IgD-negative memory B cell (primary cell): Measurements from ENCODE around the gene HMOX2. TPM values are rescaled to one million over a fixed set of nuclear protein-coding genes. Genes with fewer than 3 reads are reported as not detected.
A peak's percentile ranks its signal among the peaks of the same experiment; 100 is the strongest.

Experiments
- H3K27ac Mint-ChIP-seq, 3 donors: one replicate each; pipeline ENCODE4 v1.8.0; 2020 to 2022; ENCODE audit warnings: mild to moderate bottlenecking in 3 of 3, mixed read lengths in 3 of 3, moderate library complexity in 1 of 3
- H3K27me3 Mint-ChIP-seq: one replicate; pipeline ENCODE4 v1.8.0; 2021; ENCODE audit warnings: mixed read lengths
- H3K36me3 Mint-ChIP-seq: one replicate; pipeline ENCODE4 v1.8.0; 2020; ENCODE audit warnings: mild to moderate bottlenecking, mixed read lengths
- H3K4me1 Mint-ChIP-seq, 3 donors: one replicate each; pipeline ENCODE4 v1.8.0; 2020 to 2022; ENCODE audit warnings: mixed read lengths in 3 of 3, mild to moderate bottlenecking in 1 of 3
- H3K4me3 Mint-ChIP-seq, 4 donors: one replicate each; pipeline ENCODE4 v1.8.0; 2020 to 2022; ENCODE audit warnings: mild to moderate bottlenecking in 4 of 4, mixed read lengths in 4 of 4, moderate library complexity in 3 of 4
- H3K9me3 Mint-ChIP-seq, 3 donors: one replicate each; pipeline ENCODE4 v1.8.0; 2020 to 2021; ENCODE audit warnings: mixed read lengths in 3 of 3, mild to moderate bottlenecking in 1 of 3
- polyA plus RNA-seq: library from polyadenylated mRNA; unstranded; fragments of 300-500 nt; fragmentation: Illumina TruSeq; gene quantifications from one replicate; pipeline ENCODE4 v1.2.3, GENCODE V29; 2021

The HMOX2 gene
- polyA plus RNA-seq, 1 donor from 2014 or later = 75.9 TPM

- Mint-ChIP-seq H3K36me3 (peaks cover 2% of the 10 kb centered on the region), H3K4me1 (peaks cover 0 to 2% (median 0%) of the 10 kb centered on the region in 3 donors), H3K27ac (peak overlapping the region in 1 of 3 donors; percentile 53), H3K9me3 (no peaks in the 10 kb centered on the region), H3K27me3 (no peaks in the 10 kb centered on the region), H3K4me3 (no peak overlapping the region)
Measured at GRCh38 chr16:4454623-4455022, 21.6 kb upstream of the HMOX2 start.

DNA sequence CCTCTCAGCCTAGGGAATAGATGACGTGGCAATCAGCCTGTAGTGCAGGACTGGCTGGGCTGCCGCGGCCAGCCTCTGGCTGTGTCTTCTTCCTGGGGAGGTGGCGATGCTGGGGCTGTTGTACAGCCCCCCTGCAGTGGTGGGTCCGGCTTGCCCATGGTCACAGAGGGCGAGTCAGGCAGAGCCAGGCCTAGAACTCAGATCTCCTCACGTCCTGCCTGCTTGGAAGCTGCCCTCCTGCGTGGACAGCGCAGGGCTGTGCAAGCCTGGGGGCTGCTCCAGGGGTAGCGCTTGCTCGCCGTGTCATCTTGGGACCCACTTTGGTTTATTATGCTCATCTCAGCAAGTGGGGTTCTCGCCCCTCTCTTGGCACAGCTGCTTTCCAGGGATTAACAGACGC, 21.1 kb upstream of the HMOX2 start:
- peaks cover 0 to 2% (median 0%) of the 10 kb centered on the region in 3 donors for H3K4me1 Mint-ChIP-seq
- H3K27me3 Mint-ChIP-seq = no peaks in the 10 kb centered on the region
- H3K9me3 Mint-ChIP-seq = no peaks in the 10 kb centered on the region
- no peak overlapping the region for H3K27ac Mint-ChIP-seq
- H3K36me3 Mint-ChIP-seq = peaks cover 4% of the 10 kb centered on the region
- H3K4me3 Mint-ChIP-seq = no peak overlapping the region

DNA sequence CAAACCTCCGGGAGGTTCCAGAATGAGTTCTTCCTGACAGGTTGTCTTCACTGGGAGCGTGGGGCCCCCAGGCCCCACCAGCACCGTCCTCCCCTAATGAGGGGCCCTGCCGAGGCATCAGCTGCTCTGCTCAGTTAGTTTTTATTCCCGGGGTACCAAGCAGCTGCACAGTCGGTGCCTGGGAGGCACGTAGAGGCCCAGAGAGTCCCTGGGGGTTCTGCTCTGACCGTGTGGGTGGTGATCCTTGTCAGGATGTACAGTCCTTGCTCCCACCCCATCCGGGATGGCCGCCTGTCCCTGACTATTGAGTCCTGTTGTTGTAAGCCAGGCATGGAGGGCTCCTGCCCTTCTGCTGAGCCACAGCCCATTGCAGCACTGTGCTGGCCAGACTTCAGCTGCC, 20.2 kb upstream of the HMOX2 start:
- Mint-ChIP-seq H3K9me3 (no peaks in the 10 kb centered on the region), H3K36me3 (peaks cover 5% of the 10 kb centered on the region), H3K27me3 (no peaks in the 10 kb centered on the region), H3K4me1 (peaks cover 0 to 2% (median 0%) of the 10 kb centered on the region in 3 donors), H3K27ac (no peak overlapping the region), H3K4me3 (no peak overlapping the region)

DNA sequence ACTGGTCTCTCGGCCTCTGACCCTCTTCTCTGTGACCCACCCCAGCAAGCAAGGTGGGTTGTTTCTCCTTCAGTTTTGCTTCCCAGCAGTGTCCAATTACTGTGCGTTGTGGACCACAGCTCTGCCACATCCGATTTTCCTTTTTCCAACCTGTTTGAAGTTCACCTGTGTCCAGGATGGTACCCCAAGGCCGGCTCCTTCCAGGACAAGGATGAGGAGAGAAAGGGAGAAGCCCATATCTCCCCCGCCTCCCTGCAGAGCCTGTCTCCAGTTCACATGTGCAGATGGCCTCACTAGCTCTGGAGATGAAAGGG, 15.3 kb upstream of the HMOX2 start:
- H3K27me3 Mint-ChIP-seq = no peaks in the 10 kb centered on the region
- peak overlapping the region in 1 of 3 donors; percentile 23 for H3K27ac Mint-ChIP-seq
- peaks cover 0 to 2% (median 2%) of the 10 kb centered on the region in 3 donors for H3K4me1 Mint-ChIP-seq
- peaks cover 7% of the 10 kb centered on the region for H3K36me3 Mint-ChIP-seq
- no peaks in the 10 kb centered on the region for H3K9me3 Mint-ChIP-seq
- H3K4me3 Mint-ChIP-seq = no peak overlapping the region

DNA sequence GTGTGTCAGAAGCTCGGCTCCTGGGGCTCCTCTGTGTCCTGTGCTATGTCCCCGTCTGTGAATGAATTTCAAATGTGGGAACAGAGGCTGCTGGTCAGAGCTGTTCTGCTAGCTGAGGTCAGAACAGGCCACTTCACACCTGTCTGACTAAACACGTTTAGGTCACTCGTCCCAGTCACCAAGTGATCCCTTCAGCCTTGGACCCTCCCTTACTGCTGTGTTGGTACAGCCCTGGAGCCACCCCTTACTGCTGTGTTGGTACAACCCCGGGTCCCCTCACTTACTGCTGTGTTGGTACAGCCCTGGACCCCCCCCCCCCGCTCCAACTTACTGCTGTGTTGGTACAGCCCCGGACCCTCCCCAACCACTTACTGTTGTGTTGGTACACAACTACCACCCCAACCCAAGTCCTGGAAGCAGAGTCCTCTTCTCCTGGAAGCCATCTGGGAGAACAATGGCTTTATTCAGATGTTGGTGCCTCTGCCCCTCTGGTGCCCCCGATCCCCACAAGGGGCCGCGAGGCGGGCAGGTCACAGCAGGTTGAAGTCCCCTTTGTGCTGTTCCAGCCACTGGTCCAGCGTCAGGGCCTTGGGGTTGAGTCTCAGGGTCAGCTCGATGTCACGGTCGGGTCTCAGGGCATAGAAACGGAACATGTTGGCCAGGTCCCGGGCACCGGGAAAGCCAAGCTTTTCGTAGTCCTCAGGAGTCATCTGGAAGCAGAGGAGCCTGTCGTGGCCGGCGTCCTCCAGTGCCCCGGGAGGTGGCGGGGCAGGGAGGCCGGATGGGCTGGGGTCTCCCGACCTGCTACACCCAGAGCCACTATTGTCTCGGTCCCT, 14.7 kb upstream of the HMOX2 start:
- Mint-ChIP-seq H3K27ac (peak overlapping the region in 1 of 3 donors; percentile 23), H3K27me3 (no peaks in the 10 kb centered on the region), H3K9me3 (no peaks in the 10 kb centered on the region), H3K4me3 (no peak overlapping the region), H3K4me1 (peaks cover 0 to 2% (median 2%) of the 10 kb centered on the region in 3 donors), H3K36me3 (peaks cover 7% of the 10 kb centered on the region)

- Mint-ChIP-seq H3K4me1 (peaks cover 0 to 2% (median 2%) of the 10 kb centered on the region in 3 donors), H3K27me3 (no peaks in the 10 kb centered on the region), H3K9me3 (no peaks in the 10 kb centered on the region), H3K36me3 (peaks cover 8% of the 10 kb centered on the region), H3K27ac (no peak overlapping the region), H3K4me3 (no peak overlapping the region)
Measured at GRCh38 chr16:4463522-4464163, 12.6 kb upstream of the HMOX2 start.

DNA sequence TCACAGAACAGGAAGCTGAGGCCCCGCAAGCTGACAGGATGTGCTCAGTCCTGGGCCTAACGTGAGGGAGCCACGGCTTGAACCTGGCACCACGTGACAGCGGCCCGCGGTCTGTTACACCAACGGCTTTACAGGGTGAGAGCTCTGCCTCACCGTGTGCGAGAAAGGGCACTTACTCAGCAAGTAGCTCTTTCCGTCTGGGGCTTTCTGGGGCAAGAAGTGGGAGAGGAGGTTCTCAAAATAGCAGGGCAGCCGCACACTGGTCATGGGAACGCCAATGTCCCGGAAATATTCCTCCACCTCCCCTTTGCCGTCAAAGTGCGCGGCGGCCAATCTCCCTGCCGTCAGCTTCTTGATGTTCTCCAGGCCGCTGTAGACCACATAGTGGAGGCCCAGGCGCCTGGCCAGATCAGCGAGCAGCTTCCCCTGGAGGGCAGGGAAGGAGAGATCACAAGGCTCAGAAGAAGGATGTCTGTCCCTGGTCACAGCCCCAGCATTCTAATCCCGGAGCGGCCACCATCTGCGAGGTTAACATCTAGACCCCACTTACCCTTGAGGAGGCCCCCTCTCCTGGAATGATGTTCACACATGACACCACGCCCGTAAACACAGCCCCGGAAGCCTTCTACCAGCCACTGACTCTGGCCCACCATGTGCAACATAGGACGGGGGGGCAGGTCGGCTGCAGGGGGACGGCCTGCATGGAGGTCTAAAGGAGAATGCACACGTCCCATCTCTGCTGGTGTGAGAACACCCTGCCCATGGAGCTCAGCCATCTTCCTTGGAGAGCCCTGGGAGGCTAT, 10.0 kb upstream of the HMOX2 start:
- Mint-ChIP-seq H3K4me3 (no peak overlapping the region), H3K36me3 (peaks cover 5% of the 10 kb centered on the region), H3K9me3 (no peaks in the 10 kb centered on the region), H3K4me1 (peaks cover 0 to 2% (median 0%) of the 10 kb centered on the region in 3 donors), H3K27ac (peak overlapping the region in 2 of 3 donors; percentile 18 to 31), H3K27me3 (no peaks in the 10 kb centered on the region)

GRCh38 chr16:4467916-4468315, 8.3 kb upstream of the HMOX2 start:
- Mint-ChIP-seq H3K27ac (no peak overlapping the region), H3K36me3 (peaks cover 5% of the 10 kb centered on the region), H3K9me3 (no peaks in the 10 kb centered on the region), H3K4me3 (no peak overlapping the region), H3K4me1 (peaks cover 2 to 5% (median 4%) of the 10 kb centered on the region in 3 donors), H3K27me3 (no peaks in the 10 kb centered on the region)

DNA sequence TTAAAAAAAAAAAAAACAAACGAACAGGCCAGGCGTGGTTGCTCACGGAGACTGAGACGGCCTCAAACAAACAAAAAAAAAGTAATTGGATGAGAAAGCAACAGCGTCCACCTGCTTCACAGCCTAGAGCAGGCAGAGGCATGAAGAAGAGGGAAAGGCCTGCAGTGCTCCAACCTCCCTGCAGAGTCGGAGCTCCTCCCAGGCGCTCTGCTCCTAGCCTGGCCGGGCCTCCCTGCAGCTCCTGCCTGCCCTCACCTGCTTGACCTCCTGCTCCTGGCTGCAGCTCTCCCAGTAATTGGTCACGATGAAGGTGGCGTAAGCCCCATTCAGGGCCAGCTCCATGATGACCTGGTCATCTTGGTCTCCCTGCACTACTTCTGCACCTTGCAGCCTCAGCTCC, 7.2 kb upstream of the HMOX2 start:
- peaks cover 6 to 12% (median 11%) of the 10 kb centered on the region in 3 donors for H3K4me1 Mint-ChIP-seq
- H3K27ac Mint-ChIP-seq = no peak overlapping the region
- H3K36me3 Mint-ChIP-seq = peaks cover 5% of the 10 kb centered on the region
- H3K27me3 Mint-ChIP-seq = no peaks in the 10 kb centered on the region
- no peaks in the 10 kb centered on the region for H3K9me3 Mint-ChIP-seq
- no peak overlapping the region for H3K4me3 Mint-ChIP-seq

GRCh38 chr16:4471869-4472268, 4.3 kb upstream of the HMOX2 start:
- peaks cover 1% of the 10 kb centered on the region for H3K36me3 Mint-ChIP-seq
- H3K9me3 Mint-ChIP-seq = no peaks in the 10 kb centered on the region
- peaks cover 15 to 23% (median 17%) of the 10 kb centered on the region in 3 donors for H3K4me1 Mint-ChIP-seq
- H3K27me3 Mint-ChIP-seq = no peaks in the 10 kb centered on the region
- H3K4me3 Mint-ChIP-seq = peak overlapping the region in 1 of 4 donors; percentile 65
- H3K27ac Mint-ChIP-seq = peak overlapping the region; percentile 16 to 91 (median 63)

DNA sequence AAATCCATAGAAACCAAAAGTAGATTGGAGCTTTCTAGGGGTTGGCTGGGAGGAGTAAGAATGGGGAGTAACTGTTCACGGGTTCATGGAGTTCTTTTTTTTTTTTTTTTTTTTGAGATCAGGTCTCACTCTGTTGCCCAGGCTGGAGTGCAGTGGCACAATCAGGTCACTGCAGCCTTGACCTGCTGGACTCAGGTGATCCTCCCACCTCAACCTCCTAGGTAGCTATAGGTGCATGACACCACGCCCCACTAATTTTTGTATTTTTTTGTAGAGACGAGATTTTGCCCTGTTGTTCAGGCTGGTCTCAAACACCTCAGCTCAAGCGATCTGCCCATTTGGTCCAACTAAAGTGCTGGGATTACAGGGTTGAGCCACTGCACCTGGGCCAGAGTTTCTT, 3.3 kb upstream of the HMOX2 start:
- Mint-ChIP-seq H3K27ac (peak overlapping the region; percentile 79 to 91 (median 88)), H3K36me3 (peaks cover 1% of the 10 kb centered on the region), H3K9me3 (no peaks in the 10 kb centered on the region), H3K4me1 (peaks cover 23 to 26% (median 25%) of the 10 kb centered on the region in 3 donors), H3K27me3 (no peaks in the 10 kb centered on the region), H3K4me3 (peak overlapping the region in 3 of 4 donors; percentile 17 to 87 (median 53))

DNA sequence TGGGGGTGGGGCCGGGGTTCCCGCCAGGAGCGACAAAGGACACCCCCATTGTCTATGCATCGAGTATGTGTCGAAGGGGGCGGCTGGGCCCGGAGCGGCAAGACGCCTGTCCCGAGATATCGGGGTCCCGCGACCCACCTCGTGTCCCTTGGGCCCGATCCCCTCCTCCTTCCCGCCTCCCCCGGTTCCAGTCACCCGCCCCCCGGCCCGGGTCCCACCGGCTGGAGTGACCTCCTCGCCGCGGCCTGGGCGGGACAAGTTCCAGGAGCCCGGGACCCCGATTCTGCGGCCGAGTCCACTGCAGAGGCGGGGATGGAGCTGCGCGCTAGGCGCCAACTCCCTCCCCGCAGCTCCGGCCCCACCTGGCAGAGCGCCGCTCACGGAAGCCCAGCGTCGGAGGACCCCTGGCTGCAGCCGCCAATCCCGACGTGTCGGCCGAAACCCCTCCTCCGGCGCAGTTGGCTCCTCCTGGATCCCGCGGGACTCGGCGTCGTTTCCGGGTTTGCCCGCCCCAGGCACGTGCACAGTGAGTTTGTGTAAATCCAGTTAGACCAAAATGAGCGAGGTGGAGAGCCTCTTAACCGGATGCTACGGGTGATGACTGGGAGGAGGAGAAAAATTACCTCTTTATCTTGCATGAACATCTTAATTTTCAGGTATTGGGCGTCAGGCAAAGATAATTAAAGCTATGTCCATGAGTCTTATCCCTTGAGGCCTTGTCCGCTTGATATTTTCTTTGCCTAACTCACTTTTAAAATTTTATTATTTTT, 1.8 kb upstream of the HMOX2 start, which contains the start of gene NMRAL1:
TSS of gene NMRAL1 (minus strand) at position 434 of the 770 bp plus-strand sequence. CDS start 493 bp downstream, outside the sequence.
- H3K27ac Mint-ChIP-seq = peak within 1 kb of the TSS; percentile 89 to 95 (median 93)
- peaks cover 2% of the 10 kb centered on the region for H3K36me3 Mint-ChIP-seq
- peak within 1 kb of the TSS; percentile 84 to 96 (median 90) for H3K4me3 Mint-ChIP-seq
- peaks cover 30 to 34% (median 30%) of the 10 kb centered on the region in 3 donors for H3K4me1 Mint-ChIP-seq
- H3K27me3 Mint-ChIP-seq = no peaks in the 10 kb centered on the region
- no peaks in the 10 kb centered on the region for H3K9me3 Mint-ChIP-seq

GRCh38 chr16:4477966-4478365, 1.8 kb downstream of the HMOX2 start:
- Mint-ChIP-seq H3K27ac (peak overlapping the region; percentile 63 to 93 (median 93)), H3K27me3 (no peaks in the 10 kb centered on the region), H3K9me3 (no peaks in the 10 kb centered on the region), H3K4me3 (peak overlapping the region; percentile 86 to 96 (median 94)), H3K36me3 (peaks cover 3% of the 10 kb centered on the region), H3K4me1 (peaks cover 25 to 37% (median 33%) of the 10 kb centered on the region in 3 donors)

DNA sequence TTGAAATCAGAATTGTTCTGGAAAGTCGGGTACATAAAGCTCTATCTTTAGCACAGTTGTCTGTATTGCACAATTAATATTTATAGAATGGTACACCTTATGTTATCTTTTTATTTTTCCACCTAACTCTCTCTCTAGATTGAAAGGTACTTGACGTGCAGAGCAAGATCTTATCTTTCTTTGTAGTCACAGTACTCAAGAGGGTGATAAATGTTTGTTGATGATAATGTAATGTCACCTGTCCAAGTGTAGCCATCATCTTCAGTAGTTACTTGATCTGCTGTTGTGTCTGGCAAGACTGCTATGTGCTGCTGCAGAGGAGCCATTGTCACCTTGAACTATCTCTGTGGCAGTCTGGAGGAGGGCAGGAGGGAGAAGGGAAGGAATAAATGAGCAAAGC, 5.3 kb downstream of the HMOX2 start:
- H3K4me3 Mint-ChIP-seq = peak overlapping the region in 1 of 4 donors; percentile 4
- H3K27ac Mint-ChIP-seq = no peak overlapping the region
- H3K36me3 Mint-ChIP-seq = peaks cover 8% of the 10 kb centered on the region
- H3K27me3 Mint-ChIP-seq = no peaks in the 10 kb centered on the region
- peaks cover 18 to 27% (median 21%) of the 10 kb centered on the region in 3 donors for H3K4me1 Mint-ChIP-seq
- H3K9me3 Mint-ChIP-seq = no peaks in the 10 kb centered on the region
